NK-92 (cell line): ENCODE measurements around the gene LRP1-AS.

Experiments used
- DNase-seq: peaks from one replicate; lab custom pipeline; 2025; ENCODE audit not compliant: unreplicated experiment; lab: John Stamatoyannopoulos, UW

The LRP1-AS gene

GRCh38 chr12:57142121-57142520 lies 5.3 kb downstream of the LRP1-AS start:
- DNase-seq = no peak

GRCh38 chr12:57141249-57141648 lies 6.2 kb downstream of the LRP1-AS start:
- DNase-seq = no peak

- no peak for DNase-seq
Measured at GRCh38 chr12:57139796-57140649, 7.4 kb downstream of the LRP1-AS start.

GRCh38 chr12:57138526-57139272 lies 8.7 kb downstream of the LRP1-AS start:
- DNase-seq = no peak

GRCh38 chr12:57135527-57136326 lies 11.7 kb downstream of the LRP1-AS start:
- no peak for DNase-seq

GRCh38 chr12:57134949-57135348 lies 12.5 kb downstream of the LRP1-AS start:
- DNase-seq = no peak

GRCh38 chr12:57133916-57134315 lies 13.5 kb downstream of the LRP1-AS start:
- DNase-seq = no peak

GRCh38 chr12:57133013-57133569 lies 14.3 kb downstream of the LRP1-AS start:
- DNase-seq = no peak

GRCh38 chr12:57131896-57132744 lies 15.3 kb downstream of the LRP1-AS start:
- DNase-seq = no peak

- DNase-seq = no peak
Measured at GRCh38 chr12:57130941-57131340, 16.5 kb downstream of the LRP1-AS start.

GRCh38 chr12:57129889-57130288 lies 17.5 kb downstream of the LRP1-AS start:
- no peak for DNase-seq

- DNase-seq = no peak
Measured at GRCh38 chr12:57129321-57129842, 18.0 kb downstream of the LRP1-AS start.

GRCh38 chr12:57128519-57129247 lies 18.7 kb downstream of the LRP1-AS start:
- DNase-seq = no peak

- no peak for DNase-seq
Measured at GRCh38 chr12:57127726-57128518, 19.5 kb downstream of the LRP1-AS start, which contains the start of gene LRP1. LRP1 (plus strand) TSS chr12:57128483; CDS start chr12:57128965, 482 bp downstream.

- no peak for DNase-seq
Measured at GRCh38 chr12:57127101-57127725, 20.2 kb downstream of the LRP1-AS start.

- DNase-seq = no peak
Measured at GRCh38 chr12:57126561-57126960, 20.9 kb downstream of the LRP1-AS start.

- DNase-seq = no peak
Measured at GRCh38 chr12:57126061-57126460, 21.4 kb downstream of the LRP1-AS start.
